Naive B cell (primary cell): Measurements from ENCODE around the gene POLDIP3. TPM values are rescaled to one million over a fixed set of nuclear protein-coding genes. Genes with fewer than 3 reads are reported as not detected.
"Not testable (repeated sequence)": the region's sequence is repeated elsewhere in the genome, so short reads cannot be mapped to it uniquely, and the experiment has no call there.

ENCODE experiments used
- ATAC-seq, 2 donors: fragments of 150-1000 bp; cut with Tn5 transposase; 2 replicates each; pipeline ENCODE4 v1.10.0; 2021; ENCODE audit warnings: low read depth in 2 of 2, mild to moderate bottlenecking in 2 of 2, moderate library complexity in 2 of 2
- DNase-seq: peaks from one replicate; pipeline ENCODE4 v3.0.0; 2022
- H3K27ac Mint-ChIP-seq, 6 donors: one replicate each; pipeline ENCODE4 v1.8.0; 2020 to 2022; ENCODE audit warnings: mild to moderate bottlenecking in 6 of 6, mixed read lengths in 6 of 6, moderate library complexity in 5 of 6, inconsistent platforms in 2 of 6
- H3K27me3 Mint-ChIP-seq, 3 donors: one replicate each; pipeline ENCODE4 v1.8.0; 2021 to 2022; ENCODE audit warnings: mixed read lengths in 3 of 3, mild to moderate bottlenecking in 1 of 3
- H3K36me3 Mint-ChIP-seq, 2 donors: one replicate each; pipeline ENCODE4 v1.8.0; 2020 to 2022; ENCODE audit warnings: mixed read lengths in 2 of 2, inconsistent platforms in 1 of 2, mild to moderate bottlenecking in 1 of 2
- H3K4me1 Mint-ChIP-seq, 3 donors: one replicate each; pipeline ENCODE4 v1.8.0; 2020 to 2022; ENCODE audit warnings: mixed read lengths in 3 of 3, inconsistent platforms in 1 of 3, mild to moderate bottlenecking in 1 of 3, moderate library complexity in 1 of 3
- H3K4me3 Mint-ChIP-seq, 8 donors: one replicate each; pipeline ENCODE4 v1.8.0; 2020 to 2022; ENCODE audit warnings: mild to moderate bottlenecking in 8 of 8, mixed read lengths in 8 of 8, moderate library complexity in 8 of 8, inconsistent platforms in 2 of 8
- H3K9me3 Mint-ChIP-seq, 7 donors: one replicate each; pipeline ENCODE4 v1.8.0; 2020 to 2022; ENCODE audit warnings: mixed read lengths in 7 of 7, mild to moderate bottlenecking in 5 of 7, inconsistent platforms in 2 of 7, moderate library complexity in 1 of 7
- polyA plus RNA-seq, 6 donors: library from polyadenylated mRNA; unstranded; fragments of 300-500 nt; fragmentation: Illumina TruSeq; gene quantifications; one replicate each; pipeline ENCODE4 v1.2.3, GENCODE V29; 2021; ENCODE audit warnings: low read depth in 6 of 6

POLDIP3 gene
- polyA plus RNA-seq, 6 donors from 2014 or later: 61.2 to 106 (median 81.3) TPM

GRCh38 chr22:42565956-42566355, 48.7 kb downstream of the POLDIP3 start:
- Mint-ChIP-seq H3K9me3 (no peaks in the 10 kb centered on the region), H3K27me3 (no peaks in the 10 kb centered on the region), H3K36me3 (peaks cover 0 to 2% of the 10 kb centered on the region in 2 donors), H3K27ac (peak overlapping the region in 1 of 6 donors; percentile 62), H3K4me3 (no peak overlapping the region), H3K4me1 (peaks cover 13 to 20% (median 16%) of the 10 kb centered on the region in 3 donors)
- DNase-seq (no peak), ATAC-seq (no peak)

DNA sequence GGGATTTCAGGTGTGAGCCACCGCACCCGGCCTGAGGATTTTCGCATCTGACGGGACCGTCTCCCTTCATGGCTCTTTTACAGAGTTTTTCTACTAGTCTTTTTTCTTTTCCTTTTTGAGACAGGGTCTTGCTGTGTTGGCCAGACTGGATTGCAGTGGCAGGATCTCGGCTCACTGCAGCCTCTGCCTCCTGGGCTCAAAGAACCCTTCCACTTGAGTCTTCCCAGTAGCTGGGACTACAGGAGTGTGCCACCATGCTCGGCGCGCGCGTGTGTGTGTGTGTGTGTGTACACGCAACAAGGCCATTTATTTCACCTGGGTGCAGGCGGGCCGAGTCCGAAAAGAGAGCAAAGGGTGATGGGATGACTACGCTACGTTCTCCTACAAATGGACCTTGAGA, 50.0 kb downstream of the POLDIP3 start:
- Mint-ChIP-seq H3K9me3 (no peaks in the 10 kb centered on the region), H3K27me3 (no peaks in the 10 kb centered on the region), H3K4me1 (peaks cover 16 to 26% (median 21%) of the 10 kb centered on the region in 3 donors), H3K27ac (peak overlapping the region in 1 of 6 donors; percentile 19), H3K36me3 (no peaks in the 10 kb centered on the region), H3K4me3 (no peak overlapping the region)
- no peak for ATAC-seq
- no peak for DNase-seq

GRCh38 chr22:42563943-42564342, 50.7 kb downstream of the POLDIP3 start:
- DNase-seq, ATAC-seq, H3K27me3 Mint-ChIP-seq, H3K27ac Mint-ChIP-seq, H3K36me3 Mint-ChIP-seq, H3K9me3 Mint-ChIP-seq, H3K4me3 Mint-ChIP-seq: not testable (repeated sequence)
- peaks cover 16 to 26% (median 21%) of the 10 kb centered on the region in 3 donors for H3K4me1 Mint-ChIP-seq

DNA sequence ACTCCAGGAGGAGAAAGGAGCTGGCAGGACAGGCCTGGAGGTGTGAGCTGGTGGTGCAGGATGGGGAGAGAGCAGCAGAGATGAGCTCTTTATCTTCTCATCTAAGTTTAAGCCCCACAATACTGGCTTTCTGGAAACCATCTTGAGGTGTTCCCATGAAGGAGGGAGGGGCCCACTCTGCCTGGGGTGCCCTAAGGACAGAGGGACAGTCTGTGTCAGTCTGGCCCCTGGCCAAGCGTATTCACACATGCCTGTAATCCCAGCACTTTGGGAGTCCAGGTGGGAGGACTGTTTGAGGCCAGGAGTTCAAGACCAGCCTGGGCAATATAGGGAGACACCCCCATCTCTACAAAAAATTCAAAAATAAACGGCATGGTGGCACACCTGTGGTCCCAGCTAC, 52.0 kb downstream of the POLDIP3 start:
- no peaks in the 10 kb centered on the region for H3K27me3 Mint-ChIP-seq
- peak overlapping the region; percentile 33 to 87 (median 80) for H3K27ac Mint-ChIP-seq
- no peak for DNase-seq
- no peaks in the 10 kb centered on the region for H3K36me3 Mint-ChIP-seq
- peak overlapping the region in 7 of 8 donors; percentile 15 to 89 (median 72) for H3K4me3 Mint-ChIP-seq
- peak in 1 of 2 donors; percentile 5 for ATAC-seq
- H3K9me3 Mint-ChIP-seq: no peaks in the 10 kb centered on the region
- peaks cover 16 to 26% (median 21%) of the 10 kb centered on the region in 3 donors for H3K4me1 Mint-ChIP-seq

DNA sequence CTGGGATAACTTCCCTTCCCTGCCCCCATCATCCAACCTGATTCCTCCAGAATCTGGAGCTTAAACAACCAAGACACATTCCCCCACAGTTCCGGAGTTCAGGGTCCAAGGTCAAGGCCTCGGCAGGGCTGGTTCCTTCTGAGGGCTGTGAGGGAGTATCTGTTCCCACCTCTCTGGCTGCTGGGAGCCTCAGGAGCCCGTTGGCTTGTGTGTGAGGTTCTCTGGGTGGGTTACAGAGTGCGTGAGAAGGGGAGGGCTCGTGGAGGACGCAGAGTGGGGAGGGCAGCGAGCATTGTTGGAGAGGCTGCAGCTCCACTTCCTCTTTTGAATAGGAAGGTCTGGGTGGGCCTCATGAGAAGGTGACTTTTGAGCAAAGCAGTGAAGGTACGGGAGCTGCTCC, 52.4 kb downstream of the POLDIP3 start:
- Mint-ChIP-seq H3K9me3 (no peaks in the 10 kb centered on the region), H3K4me3 (peak overlapping the region in 7 of 8 donors; percentile 15 to 89 (median 72)), H3K27ac (peak overlapping the region; percentile 33 to 87 (median 80)), H3K27me3 (no peaks in the 10 kb centered on the region), H3K4me1 (peaks cover 16 to 26% (median 21%) of the 10 kb centered on the region in 3 donors), H3K36me3 (no peaks in the 10 kb centered on the region)
- ATAC-seq (peak; percentile 94 to 95), DNase-seq (peak; percentile 37)

GRCh38 chr22:42561856-42562255, 52.8 kb downstream of the POLDIP3 start:
- DNase-seq (no peak), ATAC-seq (no peak)
- no peaks in the 10 kb centered on the region for H3K9me3 Mint-ChIP-seq
- peak overlapping the region in 4 of 6 donors; percentile 65 to 87 (median 80) for H3K27ac Mint-ChIP-seq
- no peaks in the 10 kb centered on the region for H3K27me3 Mint-ChIP-seq
- no peaks in the 10 kb centered on the region for H3K36me3 Mint-ChIP-seq
- H3K4me3 Mint-ChIP-seq: peak overlapping the region in 3 of 8 donors; percentile 63 to 89 (median 81)
- peaks cover 16 to 26% (median 21%) of the 10 kb centered on the region in 3 donors for H3K4me1 Mint-ChIP-seq

DNA sequence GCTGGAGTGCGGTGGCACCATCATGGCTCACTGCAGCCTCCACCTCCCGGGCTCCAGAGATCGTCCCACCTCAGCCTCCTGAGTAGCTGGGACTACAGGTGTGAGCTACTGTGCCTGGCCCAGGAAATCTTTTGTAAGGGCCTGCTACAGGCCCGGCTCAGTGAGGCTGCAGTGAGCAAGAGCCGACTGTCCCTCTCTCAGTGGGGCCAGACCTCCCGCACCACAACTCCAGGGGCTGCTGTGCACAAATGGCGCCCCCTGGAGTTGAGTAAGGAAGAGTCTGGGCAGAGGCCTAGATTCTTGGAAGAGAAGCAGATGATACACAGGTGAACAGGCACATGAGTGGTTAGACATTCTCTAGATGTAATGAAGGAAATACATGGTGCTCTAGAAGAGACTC, 53.9 kb downstream of the POLDIP3 start:
- Mint-ChIP-seq H3K27me3 (no peaks in the 10 kb centered on the region), H3K9me3 (no peaks in the 10 kb centered on the region), H3K4me3 (peak overlapping the region in 4 of 8 donors; percentile 21 to 78 (median 54)), H3K36me3 (no peaks in the 10 kb centered on the region), H3K27ac (peak overlapping the region in 3 of 6 donors; percentile 51 to 92 (median 89)), H3K4me1 (peaks cover 16 to 26% (median 21%) of the 10 kb centered on the region in 3 donors)
- DNase-seq (no peak), ATAC-seq (peak; percentile 51 to 55)

GRCh38 chr22:42560381-42560780, 54.3 kb downstream of the POLDIP3 start:
- DNase-seq (no peak), ATAC-seq (no peak)
- H3K4me1 Mint-ChIP-seq: peaks cover 16 to 26% (median 21%) of the 10 kb centered on the region in 3 donors
- no peaks in the 10 kb centered on the region for H3K36me3 Mint-ChIP-seq
- H3K9me3 Mint-ChIP-seq: no peaks in the 10 kb centered on the region
- no peak overlapping the region for H3K4me3 Mint-ChIP-seq
- H3K27me3 Mint-ChIP-seq: no peaks in the 10 kb centered on the region
- peak overlapping the region in 2 of 6 donors; percentile 39 to 51 for H3K27ac Mint-ChIP-seq

- H3K9me3 Mint-ChIP-seq: no peaks in the 10 kb centered on the region
- no peaks in the 10 kb centered on the region for H3K36me3 Mint-ChIP-seq
- peak within 1 kb of the TSS; percentile 82 to 95 (median 93) for H3K27ac Mint-ChIP-seq
- DNase-seq (peak; percentile 78), ATAC-seq (peak; percentile 81 to 84)
- peak within 1 kb of the TSS; percentile 85 to 94 (median 88) for H3K4me3 Mint-ChIP-seq
- H3K27me3 Mint-ChIP-seq: no peaks in the 10 kb centered on the region
- H3K4me1 Mint-ChIP-seq: peaks cover 23 to 48% (median 43%) of the 10 kb centered on the region in 3 donors
Observed at GRCh38 chr22:42553475-42554361, 61.0 kb downstream of the POLDIP3 start, which contains the start of gene SERHL2. Gene SERHL2 (plus strand): TSS chr22:42553956. CDS start chr22:42554021, 65 bp downstream.

DNA sequence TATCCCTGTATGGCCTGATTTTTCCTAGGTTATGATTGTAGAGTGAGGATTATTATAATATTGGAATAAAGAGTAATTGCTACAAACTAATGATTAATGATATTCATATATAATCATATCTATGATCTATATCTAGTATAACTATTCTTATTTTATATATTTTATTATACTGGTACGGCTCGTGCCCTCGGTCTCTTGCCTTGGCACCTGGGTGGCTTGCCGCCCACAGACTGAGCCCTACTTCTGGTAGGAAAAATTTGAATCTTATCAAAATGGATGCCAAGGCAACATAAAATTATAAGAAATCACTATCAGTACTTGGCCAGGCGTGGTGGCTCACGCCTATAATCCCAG, 62.4 kb downstream of the POLDIP3 start:
- H3K36me3 Mint-ChIP-seq: not testable (repeated sequence)

GRCh38 chr22:42549331-42550060, 65.2 kb downstream of the POLDIP3 start:
- Mint-ChIP-seq H3K4me3 (peak overlapping the region in 6 of 8 donors; percentile 3 to 72 (median 48)), H3K4me1 (peaks cover 23 to 52% (median 48%) of the 10 kb centered on the region in 3 donors), H3K9me3 (no peaks in the 10 kb centered on the region), H3K36me3 (no peaks in the 10 kb centered on the region), H3K27ac (peak overlapping the region; percentile 34 to 96 (median 74)), H3K27me3 (no peaks in the 10 kb centered on the region)
- ATAC-seq: peak; percentile 6 to 14
- DNase-seq: peak; percentile 23

More for the DNA sequence above, 62.4 kb downstream of the POLDIP3 start:
- H3K9me3 Mint-ChIP-seq, H3K27me3 Mint-ChIP-seq, DNase-seq, ATAC-seq: not testable (repeated sequence)
- Mint-ChIP-seq H3K27ac (peak overlapping the region; percentile 92 to 98 (median 96)), H3K4me1 (peaks cover 23 to 52% (median 48%) of the 10 kb centered on the region in 3 donors), H3K4me3 (peak overlapping the region; percentile 83 to 93 (median 90))

DNA sequence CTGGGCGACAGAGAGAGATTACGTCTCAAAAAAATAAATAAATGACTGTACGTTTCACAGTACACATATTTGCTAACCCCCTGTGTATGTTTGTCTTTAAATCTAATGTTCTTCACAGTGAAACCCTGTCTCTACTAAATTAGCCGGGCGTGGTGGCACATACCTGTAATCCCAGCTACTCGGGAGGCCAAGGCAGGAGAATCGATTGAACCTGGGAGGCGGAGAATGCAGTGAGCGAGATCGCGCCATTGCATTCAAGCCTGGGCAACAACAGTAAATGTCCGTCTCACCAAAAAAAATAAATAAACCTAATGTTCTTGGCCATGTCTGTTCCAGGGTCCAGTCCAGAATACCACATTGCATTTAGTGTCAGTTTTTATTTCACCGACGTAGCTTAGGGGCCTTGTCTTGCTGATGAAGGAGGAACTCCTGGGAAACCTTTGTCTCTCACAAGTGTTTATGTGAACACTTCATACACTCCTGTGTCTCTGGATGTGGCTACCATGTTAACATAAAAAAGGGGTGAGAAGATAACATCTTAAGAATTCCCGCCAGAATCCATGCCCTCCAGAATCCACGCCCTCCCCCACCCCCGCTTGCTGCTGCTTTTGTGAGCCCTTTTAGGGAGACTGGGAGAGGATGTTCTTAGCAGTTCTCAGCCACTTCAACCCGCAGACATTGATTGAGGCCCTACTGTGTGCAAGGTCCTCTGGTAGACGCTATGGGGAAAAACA, 65.9 kb downstream of the POLDIP3 start:
- ATAC-seq (no peak), DNase-seq (no peak)
- peaks cover 20 to 52% (median 42%) of the 10 kb centered on the region in 3 donors for H3K4me1 Mint-ChIP-seq
- H3K27ac Mint-ChIP-seq: peak overlapping the region in 3 of 6 donors; percentile 34 to 90 (median 50)
- H3K36me3 Mint-ChIP-seq: no peaks in the 10 kb centered on the region
- no peaks in the 10 kb centered on the region for H3K9me3 Mint-ChIP-seq
- no peaks in the 10 kb centered on the region for H3K27me3 Mint-ChIP-seq
- H3K4me3 Mint-ChIP-seq: peak overlapping the region in 2 of 8 donors; percentile 52 to 72

DNA sequence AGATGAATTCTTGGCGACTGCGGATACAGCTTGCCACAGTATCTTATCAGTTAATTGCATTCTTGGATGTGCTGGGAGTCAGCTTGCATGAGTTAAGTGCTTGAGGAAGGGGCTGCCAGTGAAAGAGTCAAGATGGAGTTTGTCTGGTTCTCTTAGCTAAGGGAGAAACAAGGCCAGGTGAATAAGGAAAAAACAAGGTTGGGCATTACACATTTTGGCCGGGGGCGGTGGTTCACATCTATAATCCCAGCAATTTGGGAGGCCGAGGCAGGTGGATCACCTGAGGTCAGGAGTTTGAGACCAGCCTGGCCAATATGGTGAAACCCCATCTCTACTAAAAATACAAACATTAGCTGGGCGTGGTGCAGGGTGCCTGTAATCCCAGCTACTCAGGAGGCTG, 66.6 kb downstream of the POLDIP3 start:
- not testable (repeated sequence) for ATAC-seq, H3K9me3 Mint-ChIP-seq, H3K36me3 Mint-ChIP-seq, DNase-seq, H3K4me3 Mint-ChIP-seq, H3K27me3 Mint-ChIP-seq
- peaks cover 19 to 49% (median 37%) of the 10 kb centered on the region in 3 donors for H3K4me1 Mint-ChIP-seq
- H3K27ac Mint-ChIP-seq: peak overlapping the region in 1 of 6 donors; percentile 37
